Gastroesophageal sphincter (tissue), 3 donors: ENCODE measurements around the gene RAB11FIP2.

Experiments used
- CTCF ChIP-seq, 4 experiments: fragments of 200-600 bp in 2 of 4; fragments of 450-650 bp in 2 of 4; sonication (generic) in 1 of 4; IDR thresholded peaks; one replicate each; pipeline ENCODE4 v1.5.1; 2017 to 2019; ENCODE audit warnings: antibody characterized with exemption in 4 of 4, mild to moderate bottlenecking in 2 of 4, moderate library complexity in 2 of 4
- POLR2A ChIP-seq, 2 donors: fragments of 450-650 bp; IDR thresholded peaks; one replicate each; pipeline ENCODE4 v1.6.1; 2017; ENCODE audit warnings: antibody characterized with exemption in 2 of 2, mild to moderate bottlenecking in 2 of 2, moderate library complexity in 1 of 2
- POLR2AphosphoS5 ChIP-seq: sonication (generic); formaldehyde crosslinking; IDR thresholded peaks from one replicate; pipeline ENCODE4 v1.6.1; 2017; ENCODE audit warnings: antibody characterized with exemption

DNA sequence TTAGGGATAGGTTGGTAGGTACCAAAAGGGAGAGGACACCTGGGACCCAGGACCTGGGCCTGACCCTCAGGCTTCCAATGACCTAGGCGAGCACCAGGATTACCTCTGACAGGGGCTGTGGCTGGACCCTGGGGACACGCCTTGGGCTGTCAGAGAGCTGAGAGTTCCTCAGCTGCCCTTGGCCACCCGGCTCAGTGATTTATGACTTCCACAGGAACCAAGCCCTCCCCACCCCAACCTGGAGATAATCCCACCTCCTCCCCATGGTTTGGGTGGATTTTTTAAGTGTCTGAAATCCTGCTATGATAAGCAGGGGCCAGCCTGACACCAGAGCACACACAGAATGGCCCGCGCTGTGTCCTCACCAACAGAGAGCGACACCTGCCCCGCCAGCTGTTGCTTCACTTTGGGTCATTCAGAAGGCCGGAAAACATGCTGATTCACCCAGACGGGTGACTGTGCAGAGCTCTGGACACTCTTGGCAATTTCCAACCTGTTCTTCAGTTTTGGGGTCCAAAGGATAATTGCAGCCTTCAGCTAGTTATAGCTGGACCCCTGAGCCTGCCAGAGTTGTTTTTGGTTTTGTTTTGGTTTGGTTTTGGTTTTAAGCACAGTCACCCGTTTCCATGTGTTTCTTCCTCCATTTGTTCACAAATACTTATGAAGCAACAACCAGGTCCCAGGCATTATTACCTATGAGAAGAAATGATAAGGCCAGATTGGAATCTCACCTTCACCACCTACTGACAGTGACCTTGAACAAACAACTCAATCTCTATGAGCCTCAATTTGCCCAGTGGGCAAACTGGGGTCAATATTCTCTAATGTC lies 78.2 kb downstream of the RAB11FIP2 start:
- TF ChIP-seq CTCF (IDR thresholded peaks at IDR 0.05) (no peak), POLR2AphosphoS5 (no peak), POLR2A (IDR thresholded peaks at IDR 0.05) (no peak)
